Liver (tissue), 9 donors: Measurements from ENCODE around the gene LNX1. TPM values are rescaled to one million over a fixed set of nuclear protein-coding genes. Genes with fewer than 3 reads are reported as not detected.
"Not testable (repeated sequence)": the region's sequence is repeated elsewhere in the genome, so short reads cannot be mapped to it uniquely, and the experiment has no call there.

Experiments used
- DNase-seq: peaks from one replicate; pipeline ENCODE4 v3.0.0-alpha.2; 2017; ENCODE audit warnings: low spot score
- H3K27ac ChIP-seq, 2 donors: one replicate each; pipeline ENCODE4 v1.7.0; 2013; ENCODE audit warnings: inconsistent platforms in 2 of 2, low read length in 2 of 2, control low read depth in 1 of 2, low read depth in 1 of 2, mild to moderate bottlenecking in 1 of 2
- H3K27me3 ChIP-seq, 4 donors: one replicate each; pipeline versions ENCODE4 v1.6.1 to v1.7.0; 2013; ENCODE audit warnings: low read length in 3 of 4, inconsistent platforms in 1 of 4, mild to moderate bottlenecking in 1 of 4, moderate library complexity in 1 of 4; ENCODE audit not compliant: control insufficient read depth in 4 of 4, insufficient read depth in 4 of 4
- H3K36me3 ChIP-seq, 4 donors: one replicate each; pipeline versions ENCODE4 v1.6.1 to v1.7.0; 2013; ENCODE audit warnings: low read length in 3 of 4, mild to moderate bottlenecking in 3 of 4, low read depth in 1 of 4, moderate library complexity in 1 of 4; ENCODE audit not compliant: control insufficient read depth in 4 of 4, insufficient read depth in 3 of 4
- H3K4me1 ChIP-seq, 4 donors: one replicate each; pipeline versions ENCODE4 v1.6.1 to v1.7.0; 2013; ENCODE audit warnings: low read length in 3 of 4, mild to moderate bottlenecking in 3 of 4, moderate library complexity in 1 of 4; ENCODE audit not compliant: control insufficient read depth in 4 of 4, insufficient read depth in 4 of 4
- H3K4me3 ChIP-seq, 3 donors: one replicate each; pipeline versions ENCODE4 v1.6.1 to v1.7.0; 2013; ENCODE audit warnings: low read length in 3 of 3, control low read depth in 1 of 3, low read depth in 1 of 3, mild to moderate bottlenecking in 1 of 3
- H3K9ac ChIP-seq, 2 donors: one replicate each; pipeline ENCODE4 v1.7.0; 2013; ENCODE audit warnings: low read length in 2 of 2, mild to moderate bottlenecking in 2 of 2, moderate library complexity in 2 of 2, control low read depth in 1 of 2, low read depth in 1 of 2
- H3K9me3 ChIP-seq, 4 donors: one replicate each; pipeline versions ENCODE4 v1.6.1 to v1.7.0; 2013; ENCODE audit warnings: low read length in 3 of 4; ENCODE audit not compliant: control insufficient read depth in 4 of 4
- WGBS: extraction: QIAGEN DNeasy Blood & Tissue Kit; methylation state at CpG from one replicate; pipeline ENCODE4 v1.1.7; 2013; 5-methylcytosine and 5-hydroxymethylcytosine counted together
- polyA plus RNA-seq, 2 donors: library from polyadenylated mRNA; stranded (reverse) in 1 of 2; unstranded in 1 of 2; fragments of 200-250 nt in 1 of 2; fragments of >200 nt in 1 of 2; fragmentation: Nextera tagmentation in 1 of 2; extraction: Ambion mirVana in 1 of 2; gene quantifications; one replicate each; pipeline versions ENCODE4 v1.2.1 to v1.2.3, GENCODE V29; 2013 to 2015
- total RNA-seq, 2 donors: library from RNA; depleted of rRNA; stranded (reverse); fragments of >200 nt; gene quantifications; one replicate each; pipeline ENCODE4 v1.2.3, GENCODE V29; 2014
- donor health status: healthy.
- donor health status: healthy.
- donor health status: healthy.
- donor health status: healthy.
- donor health status: healthy.

Gene LNX1
- total and polyA plus RNA-seq, 4 donors: 1.5 to 3.4 (median 2.3) TPM

- not testable (repeated sequence) for H3K27me3 ChIP-seq, H3K9me3 ChIP-seq, H3K4me3 ChIP-seq, H3K4me1 ChIP-seq, DNase-seq, H3K9ac ChIP-seq, H3K27ac ChIP-seq
- WGBS: 96% methylated on average over 11 of the region's 11 CpGs
- peaks cover 2 to 10% (median 4%) of the 10 kb centered on the region in 4 donors for H3K36me3 ChIP-seq
These were observed 181.8 kb downstream of the LNX1 start for GRCh38 chr4:53409479-53409878.

Other genes starting within 250 kb of the LNX1 start
- 10 to 100 TPM in 1 of 2 donors, 1 to 10 TPM in 1; 9.3 to 28.8 TPM for gene SCFD2, start 225.4 kb downstream of the LNX1 start, total RNA-seq
- gene SCFD2, start 225.4 kb downstream of the LNX1 start, polyA plus RNA-seq: 1 to 10 TPM; 4.3 to 5.6 TPM
- gene FIP1L1, start 213.8 kb downstream of the LNX1 start, total RNA-seq: 10 to 100 TPM; 23.3 to 30.3 TPM
- gene FIP1L1, start 213.8 kb downstream of the LNX1 start, polyA plus RNA-seq: 10 to 100 TPM; 12.2 to 13.6 TPM